Endodermal cell (in vitro differentiated cells): ENCODE data around the gene GRID1. TPM values are rescaled to one million over a fixed set of nuclear protein-coding genes. Genes with fewer than 3 reads are reported as not detected.

Experiments used
- DNase-seq: peaks from one replicate; pipeline ENCODE4 v3.0.0-alpha.2; 2017
- H3K27ac ChIP-seq: 2 replicates; pipeline ENCODE4 v1.5.1; 2013; ENCODE audit warnings: mild to moderate bottlenecking, low read depth, low read length, moderate library complexity
- H3K27me3 ChIP-seq: 2 replicates; pipeline ENCODE4 v1.6.1; 2013; ENCODE audit warnings: mild to moderate bottlenecking, low read length, moderate library complexity; ENCODE audit not compliant: insufficient read depth, control insufficient read depth, poor library complexity, severe bottlenecking
- H3K36me3 ChIP-seq: 2 replicates; pipeline ENCODE4 v1.7.0; 2013; ENCODE audit warnings: mild to moderate bottlenecking, low read length, moderate library complexity; ENCODE audit not compliant: control insufficient read depth, insufficient read depth
- H3K4me1 ChIP-seq: one replicate; pipeline ENCODE4 v1.7.0; 2013; ENCODE audit warnings: low read length; ENCODE audit not compliant: control insufficient read depth, insufficient read depth
- H3K4me3 ChIP-seq: 2 replicates; pipeline ENCODE4 v1.5.1; 2013; ENCODE audit warnings: mild to moderate bottlenecking, low read length, moderate library complexity
- H3K9ac ChIP-seq: 2 replicates; pipeline ENCODE4 v1.6.1; 2013; ENCODE audit warnings: mild to moderate bottlenecking, low read length, moderate library complexity; ENCODE audit not compliant: poor library complexity, severe bottlenecking; ENCODE audit errors: extremely low read depth
- H3K9me3 ChIP-seq: 2 replicates; pipeline ENCODE4 v1.6.1; 2013; ENCODE audit warnings: mild to moderate bottlenecking, low read length, moderate library complexity; ENCODE audit not compliant: control insufficient read depth
- H3K27ac Mint-ChIP-seq: 2 replicates; pipeline ENCODE4 v1.8.0; 2020; ENCODE audit warnings: mixed read lengths
- H3K27me3 Mint-ChIP-seq: 2 replicates; pipeline ENCODE4 v1.8.0; 2021; ENCODE audit warnings: mild to moderate bottlenecking, mixed read lengths; ENCODE audit not compliant: insufficient read depth
- H3K36me3 Mint-ChIP-seq: 2 replicates; pipeline ENCODE4 v1.8.0; 2020; ENCODE audit warnings: low read depth, mixed read lengths
- H3K4me1 Mint-ChIP-seq: 2 replicates; pipeline ENCODE4 v1.8.0; 2020; ENCODE audit warnings: mixed read lengths
- H3K4me3 Mint-ChIP-seq: 2 replicates; pipeline ENCODE4 v1.8.0; 2020; ENCODE audit warnings: mild to moderate bottlenecking, moderate library complexity, mixed read lengths
- H3K9me3 Mint-ChIP-seq: 2 replicates; pipeline ENCODE4 v1.8.0; 2020; ENCODE audit warnings: mild to moderate bottlenecking, mixed read lengths
- CTCF ChIP-seq: fragments of 200-600 bp; sonication (generic); conservative IDR thresholded peaks from 2 replicates; pipeline ENCODE4 v1.5.0; 2021; ENCODE audit warnings: antibody characterized with exemption, mild to moderate bottlenecking
- WGBS, 2 experiments: methylation state at CpG; one replicate each; pipeline versions ENCODE4 v1.1.5 to v1.1.7; 2013; ENCODE audit warnings: missing lambda C conversion rate in 2 of 2, mixed read lengths in 1 of 2; ENCODE audit not compliant: insufficient coverage in 1 of 2, insufficient read length in 1 of 2; 5-methylcytosine and 5-hydroxymethylcytosine counted together
- total RNA-seq, 2 donors: library from RNA; stranded (reverse); fragmentation: NEBNext Ultra II Directional in 1 of 2; extraction: Animal tissue kit (Norgen Biotek cat#: 25700) in 1 of 2; gene quantifications; 2 replicates in 1 of 2; 3 replicates in 1 of 2; pipeline ENCODE4 v1.2.1, GENCODE V29; 2021

Gene GRID1
- total RNA-seq, 2 donors from 2014 or later, result 0.13 to 0.53 TPM

GRCh38 chr10:86349474-86349873, 17.1 kb downstream of the GRID1 start:
- H3K4me1 Mint-ChIP-seq, result peaks cover 17% of the 10 kb centered on the region
- Histone ChIP-seq H3K9me3 (no peaks in the 10 kb centered on the region), H3K4me1 (no peaks in the 10 kb centered on the region), H3K27me3 (no peaks in the 10 kb centered on the region), H3K9ac (no peak overlapping the region), H3K27ac (no peak overlapping the region), H3K36me3 (no peaks in the 10 kb centered on the region), H3K4me3 (no peak overlapping the region)
- 32% methylated on average over 3 of the region's 3 CpGs; no CpG with 5 or more reads in 1 of the 2 experiments for WGBS, 2 experiments
- no peaks in the 10 kb centered on the region for H3K9me3 Mint-ChIP-seq
- peaks cover 8% of the 10 kb centered on the region for H3K27me3 Mint-ChIP-seq
- no peak overlapping the region for H3K4me3 Mint-ChIP-seq
- H3K27ac Mint-ChIP-seq, result no peak overlapping the region
- DNase-seq, result peak; percentile 90
- no peaks in the 10 kb centered on the region for H3K36me3 Mint-ChIP-seq
- peak; percentile 96 for TF ChIP-seq CTCF

- H3K27ac Mint-ChIP-seq, result no peak overlapping the region
- Histone ChIP-seq H3K4me3 (no peak overlapping the region), H3K4me1 (no peaks in the 10 kb centered on the region), H3K9me3 (no peaks in the 10 kb centered on the region), H3K36me3 (no peaks in the 10 kb centered on the region), H3K27me3 (no peaks in the 10 kb centered on the region), H3K27ac (no peak overlapping the region), H3K9ac (no peak overlapping the region)
- no peaks in the 10 kb centered on the region for H3K9me3 Mint-ChIP-seq
- H3K36me3 Mint-ChIP-seq, result no peaks in the 10 kb centered on the region
- TF ChIP-seq CTCF, result no peak
- peaks cover 17% of the 10 kb centered on the region for H3K4me1 Mint-ChIP-seq
- peaks cover 8% of the 10 kb centered on the region for H3K27me3 Mint-ChIP-seq
- 90 to 95% methylated on average over 17 to 23 of the region's 23 CpGs for WGBS, 2 experiments
- no peak overlapping the region for H3K4me3 Mint-ChIP-seq
- DNase-seq, result peak; percentile 77
Observed at GRCh38 chr10:86348321-86349210, 18.0 kb downstream of the GRID1 start.

GRCh38 chr10:86347856-86348255, 18.7 kb downstream of the GRID1 start:
- Histone ChIP-seq H3K9ac (no peak overlapping the region), H3K27ac (no peak overlapping the region), H3K27me3 (no peaks in the 10 kb centered on the region), H3K4me3 (no peak overlapping the region), H3K36me3 (no peaks in the 10 kb centered on the region), H3K4me1 (no peaks in the 10 kb centered on the region), H3K9me3 (no peaks in the 10 kb centered on the region)
- Mint-ChIP-seq H3K27ac (no peak overlapping the region), H3K4me3 (no peak overlapping the region), H3K9me3 (no peaks in the 10 kb centered on the region), H3K36me3 (no peaks in the 10 kb centered on the region), H3K27me3 (peaks cover 8% of the 10 kb centered on the region), H3K4me1 (peaks cover 17% of the 10 kb centered on the region)
- no peak for TF ChIP-seq CTCF
- no peak for DNase-seq
- 88 to 100% methylated on average over 4 to 6 of the region's 6 CpGs for WGBS, 2 experiments
